ENCODE data around the gene TMC5. TPM values are rescaled to one million over a fixed set of nuclear protein-coding genes. Genes with fewer than 3 reads are reported as not detected.

TMC5 gene
- total RNA-seq, 5 donors from 2014 or later (not counting 1 experiment from before 2014, with no cell fraction given): 0.06 to 0.60 (median 0.08) TPM; not detected in 1

- peaks cover 7 to 11% of the 10 kb centered on the region in 2 donors for H3K27me3 Mint-ChIP-seq
- H3K36me3 ChIP-seq (ENCODE audit: control insufficient read depth in 2 of 2, extremely low read depth in 1 of 2, insufficient read depth in 1 of 2, low read length in 1 of 2): no peaks in the 10 kb centered on the region
- POLR2A ChIA-PET: no interaction called here
- H3K4me3 Mint-ChIP-seq: no peak overlapping the region
- H3K4me3 ChIP-seq (ENCODE audit: control insufficient read depth in 1 of 2, extremely low read depth in 1 of 2, low read length in 1 of 2): no peak overlapping the region
- H3K27me3 ChIP-seq (replicated peaks in 1 of 2; ENCODE audit: control insufficient read depth in 2 of 2, extremely low read depth in 1 of 2, insufficient read depth in 2 of 2, low read length in 1 of 2): no peaks in the 10 kb centered on the region
- no peaks in the 10 kb centered on the region for H3K9me3 ChIP-seq
- H3K36me3 Mint-ChIP-seq: no peaks in the 10 kb centered on the region
- no peaks in the 10 kb centered on the region for H3K4me1 ChIP-seq (ENCODE audit: control insufficient read depth in 1 of 2, extremely low read depth in 1 of 2, insufficient read depth in 2 of 2, low read length in 2 of 2)
- no peaks in the 10 kb centered on the region for H3K4me1 Mint-ChIP-seq
- DNase-seq (no peak), ATAC-seq (replicated peaks in 1 of 4) (no peak)
- CTCF ChIA-PET: no interaction called here
- H3K27ac ChIP-seq (ENCODE audit: low read length): no peak overlapping the region
- no peak overlapping the region for H3K27ac Mint-ChIP-seq
- WGBS (ENCODE audit: insufficient coverage): no CpG with 5 or more reads among the region's 2 CpGs
- no peaks in the 10 kb centered on the region for H3K9me3 Mint-ChIP-seq
Measured at GRCh38 chr16:19460397-19460796, 42.7 kb downstream of the TMC5 start.

GRCh38 chr16:19463468-19464315, 46.0 kb downstream of the TMC5 start:
- Histone ChIP-seq H3K4me1 (ENCODE audit: control insufficient read depth in 1 of 2, extremely low read depth in 1 of 2, insufficient read depth in 2 of 2, low read length in 2 of 2) (no peaks in the 10 kb centered on the region), H3K27ac (ENCODE audit: low read length) (no peak overlapping the region), H3K36me3 (ENCODE audit: control insufficient read depth in 2 of 2, extremely low read depth in 1 of 2, insufficient read depth in 1 of 2, low read length in 1 of 2) (no peaks in the 10 kb centered on the region), H3K4me3 (ENCODE audit: control insufficient read depth in 1 of 2, extremely low read depth in 1 of 2, low read length in 1 of 2) (no peak overlapping the region), H3K27me3 (replicated peaks in 1 of 2; ENCODE audit: control insufficient read depth in 2 of 2, extremely low read depth in 1 of 2, insufficient read depth in 2 of 2, low read length in 1 of 2) (no peaks in the 10 kb centered on the region), H3K9me3 (no peaks in the 10 kb centered on the region)
- DNase-seq: no peak
- H3K9me3 Mint-ChIP-seq: no peaks in the 10 kb centered on the region
- H3K27me3 Mint-ChIP-seq: peaks cover 7 to 8% of the 10 kb centered on the region in 2 donors
- H3K36me3 Mint-ChIP-seq: no peaks in the 10 kb centered on the region
- 90% methylated on average over 4 of the region's 12 CpGs for WGBS (ENCODE audit: insufficient coverage)
- ATAC-seq (replicated peaks in 1 of 4): no peak
- ChIA-PET CTCF (no interaction called here), POLR2A (no interaction called here)
- H3K27ac Mint-ChIP-seq: no peak overlapping the region
- no peaks in the 10 kb centered on the region for H3K4me1 Mint-ChIP-seq
- H3K4me3 Mint-ChIP-seq: no peak overlapping the region

DNA sequence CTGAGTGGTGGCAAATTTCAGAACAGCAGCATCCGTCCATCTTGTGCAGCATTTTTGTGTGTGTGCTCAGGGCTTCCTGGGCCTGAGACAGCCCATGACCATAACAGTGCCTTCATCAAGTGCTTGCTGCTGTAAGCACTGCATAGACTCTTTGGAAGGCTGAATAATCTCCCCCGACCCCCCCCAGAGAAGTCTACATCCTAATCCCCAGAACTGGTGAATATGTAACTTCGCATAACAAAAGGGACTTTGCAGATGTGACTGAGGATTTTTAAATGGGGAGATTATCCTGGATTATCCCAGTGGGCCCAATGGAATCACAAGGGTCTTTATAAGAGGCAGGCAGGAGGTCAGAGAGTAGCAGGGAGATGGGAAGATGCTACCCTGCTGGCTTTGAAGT, 50.6 kb downstream of the TMC5 start:
- no peaks in the 10 kb centered on the region for H3K4me1 ChIP-seq (ENCODE audit: control insufficient read depth in 1 of 2, extremely low read depth in 1 of 2, insufficient read depth in 2 of 2, low read length in 2 of 2)
- H3K27ac ChIP-seq (ENCODE audit: low read length): no peak overlapping the region
- no peak overlapping the region for H3K27ac Mint-ChIP-seq
- H3K36me3 ChIP-seq (ENCODE audit: control insufficient read depth in 2 of 2, extremely low read depth in 1 of 2, insufficient read depth in 1 of 2, low read length in 1 of 2): no peaks in the 10 kb centered on the region
- WGBS (ENCODE audit: insufficient coverage): 86% methylated on average over 2 of the region's 3 CpGs
- H3K4me3 ChIP-seq (ENCODE audit: control insufficient read depth in 1 of 2, extremely low read depth in 1 of 2, low read length in 1 of 2): no peak overlapping the region
- H3K4me3 Mint-ChIP-seq: no peak overlapping the region
- POLR2A ChIA-PET: no interaction called here
- no peaks in the 10 kb centered on the region for H3K4me1 Mint-ChIP-seq
- H3K27me3 ChIP-seq (replicated peaks in 1 of 2; ENCODE audit: control insufficient read depth in 2 of 2, extremely low read depth in 1 of 2, insufficient read depth in 2 of 2, low read length in 1 of 2): peaks cover 0 to 4% of the 10 kb centered on the region in 2 experiments
- no peak for ATAC-seq (replicated peaks in 1 of 4)
- H3K36me3 Mint-ChIP-seq: no peaks in the 10 kb centered on the region
- H3K27me3 Mint-ChIP-seq: no peaks in the 10 kb centered on the region
- no peaks in the 10 kb centered on the region for H3K9me3 ChIP-seq
- CTCF ChIA-PET: interaction anchor here in 1 of 2 donors (0.7 kb wide), 1 partner anchor 34 kb away, joined by 4 read pairs; no protein-coding TSS in a partner anchor
- H3K9me3 Mint-ChIP-seq: no peaks in the 10 kb centered on the region
- DNase-seq: no peak

- Histone ChIP-seq H3K27ac (ENCODE audit: low read length) (no peak overlapping the region), H3K4me3 (ENCODE audit: control insufficient read depth in 1 of 2, extremely low read depth in 1 of 2, low read length in 1 of 2) (no peak overlapping the region), H3K27me3 (replicated peaks in 1 of 2; ENCODE audit: control insufficient read depth in 2 of 2, extremely low read depth in 1 of 2, insufficient read depth in 2 of 2, low read length in 1 of 2) (peaks cover 0 to 7% of the 10 kb centered on the region in 2 experiments), H3K4me1 (ENCODE audit: control insufficient read depth in 1 of 2, extremely low read depth in 1 of 2, insufficient read depth in 2 of 2, low read length in 2 of 2) (no peaks in the 10 kb centered on the region), H3K36me3 (ENCODE audit: control insufficient read depth in 2 of 2, extremely low read depth in 1 of 2, insufficient read depth in 1 of 2, low read length in 1 of 2) (no peaks in the 10 kb centered on the region), H3K9me3 (no peaks in the 10 kb centered on the region)
- no peak for ATAC-seq (replicated peaks in 1 of 4)
- no peak for DNase-seq
- WGBS (ENCODE audit: insufficient coverage): 65% methylated on average over 3 of the region's 6 CpGs
- no peaks in the 10 kb centered on the region for H3K4me1 Mint-ChIP-seq
- ChIA-PET POLR2A (no interaction called here), CTCF (no interaction called here)
- H3K27me3 Mint-ChIP-seq: no peaks in the 10 kb centered on the region
- no peaks in the 10 kb centered on the region for H3K9me3 Mint-ChIP-seq
- no peak overlapping the region for H3K4me3 Mint-ChIP-seq
- H3K27ac Mint-ChIP-seq: no peak overlapping the region
- H3K36me3 Mint-ChIP-seq: no peaks in the 10 kb centered on the region
Measured at GRCh38 chr16:19472482-19472881, 54.8 kb downstream of the TMC5 start.

DNA sequence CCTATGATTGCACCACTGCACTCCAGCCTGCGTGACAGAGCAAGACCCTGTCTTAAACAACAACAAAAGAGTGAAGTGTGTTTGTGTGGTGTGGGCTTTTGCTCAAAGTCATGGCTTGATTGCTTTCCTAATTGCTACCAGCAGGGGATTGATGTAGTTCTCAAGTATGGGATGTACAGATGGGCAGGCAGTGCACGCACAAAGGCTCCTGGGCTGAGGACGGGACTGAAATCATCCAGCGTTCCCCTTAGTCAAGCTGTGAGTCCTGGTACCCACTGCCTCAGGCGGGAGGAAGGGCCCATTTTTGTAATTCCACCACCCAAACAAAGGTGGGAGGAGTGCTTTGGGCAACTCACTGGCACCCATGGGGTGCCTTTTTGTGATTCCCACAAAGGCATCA, 56.9 kb downstream of the TMC5 start:
- ATAC-seq (replicated peaks in 1 of 4) (no peak), DNase-seq (no peak)
- 90% methylated on average over 2 of the region's 5 CpGs for WGBS (ENCODE audit: insufficient coverage)
- ChIA-PET POLR2A (no interaction called here), CTCF (no interaction called here)
- Histone ChIP-seq H3K9me3 (no peaks in the 10 kb centered on the region), H3K4me3 (ENCODE audit: control insufficient read depth in 1 of 2, extremely low read depth in 1 of 2, low read length in 1 of 2) (no peak overlapping the region), H3K36me3 (ENCODE audit: control insufficient read depth in 2 of 2, extremely low read depth in 1 of 2, insufficient read depth in 1 of 2, low read length in 1 of 2) (no peaks in the 10 kb centered on the region), H3K27ac (ENCODE audit: low read length) (no peak overlapping the region), H3K4me1 (ENCODE audit: control insufficient read depth in 1 of 2, extremely low read depth in 1 of 2, insufficient read depth in 2 of 2, low read length in 2 of 2) (no peaks in the 10 kb centered on the region), H3K27me3 (replicated peaks in 1 of 2; ENCODE audit: control insufficient read depth in 2 of 2, extremely low read depth in 1 of 2, insufficient read depth in 2 of 2, low read length in 1 of 2) (peaks cover 0 to 7% of the 10 kb centered on the region in 2 experiments)
- Mint-ChIP-seq H3K4me3 (no peak overlapping the region), H3K27ac (no peak overlapping the region), H3K27me3 (peaks cover 4 to 5% of the 10 kb centered on the region in 2 donors), H3K4me1 (no peaks in the 10 kb centered on the region), H3K9me3 (no peaks in the 10 kb centered on the region), H3K36me3 (no peaks in the 10 kb centered on the region)

GRCh38 chr16:19478505-19478904, 60.8 kb downstream of the TMC5 start:
- CTCF ChIA-PET: no interaction called here
- Mint-ChIP-seq H3K4me1 (no peaks in the 10 kb centered on the region), H3K36me3 (no peaks in the 10 kb centered on the region), H3K9me3 (no peaks in the 10 kb centered on the region), H3K4me3 (no peak overlapping the region), H3K27ac (no peak overlapping the region), H3K27me3 (peaks cover 4 to 5% of the 10 kb centered on the region in 2 donors)
- Histone ChIP-seq H3K27me3 (replicated peaks in 1 of 2; ENCODE audit: control insufficient read depth in 2 of 2, extremely low read depth in 1 of 2, insufficient read depth in 2 of 2, low read length in 1 of 2) (peaks cover 0 to 3% of the 10 kb centered on the region in 2 experiments), H3K4me1 (ENCODE audit: control insufficient read depth in 1 of 2, extremely low read depth in 1 of 2, insufficient read depth in 2 of 2, low read length in 2 of 2) (no peaks in the 10 kb centered on the region), H3K36me3 (ENCODE audit: control insufficient read depth in 2 of 2, extremely low read depth in 1 of 2, insufficient read depth in 1 of 2, low read length in 1 of 2) (no peaks in the 10 kb centered on the region), H3K9me3 (no peaks in the 10 kb centered on the region), H3K4me3 (ENCODE audit: control insufficient read depth in 1 of 2, extremely low read depth in 1 of 2, low read length in 1 of 2) (no peak overlapping the region), H3K27ac (ENCODE audit: low read length) (no peak overlapping the region)
- no peak for ATAC-seq (replicated peaks in 1 of 4)
- POLR2A ChIA-PET: no interaction called here
- DNase-seq: no peak
- 67% methylated on average over 1 of the region's 1 CpG for WGBS (ENCODE audit: insufficient coverage)

Data from T-cell (primary cell).